Hepatocyte (in vitro differentiated cells): Measurements from ENCODE around the gene ZMYND10. TPM values are rescaled to one million over a fixed set of nuclear protein-coding genes. Genes with fewer than 3 reads are reported as not detected.

ENCODE experiments used
- DNase-seq: peaks from one replicate; pipeline ENCODE4 v3.0.0-alpha.2; 2016; ENCODE audit warnings: low spot score
- H2AFZ ChIP-seq: fragments of 200-600 bp; sonication (generic); 2 replicates; pipeline ENCODE4 v1.6.0; 2016; ENCODE audit warnings: antibody characterized with exemption, mild to moderate bottlenecking
- H3K27ac ChIP-seq: fragments of 200-600 bp; sonication (generic); 2 replicates; pipeline ENCODE4 v1.5.1; 2016; ENCODE audit warnings: mild to moderate bottlenecking
- H3K27me3 ChIP-seq: fragments of 200-600 bp; sonication (generic); 2 replicates; pipeline ENCODE4 v1.6.1; 2016
- H3K36me3 ChIP-seq: fragments of 200-600 bp; sonication (generic); replicated peaks from 2 replicates; pipeline ENCODE4 v1.5.1; 2016; ENCODE audit warnings: low read depth; ENCODE audit not compliant: insufficient read depth
- H3K4me1 ChIP-seq: fragments of 200-600 bp; sonication (generic); 2 replicates; pipeline ENCODE4 v1.5.1; 2016; ENCODE audit warnings: mild to moderate bottlenecking, moderate library complexity; ENCODE audit not compliant: insufficient read depth
- H3K4me2 ChIP-seq: fragments of 200-600 bp; sonication (generic); 2 replicates; pipeline ENCODE4 v1.6.0; 2016
- H3K4me3 ChIP-seq: fragments of 200-600 bp; sonication (generic); 2 replicates; pipeline ENCODE4 v1.5.1; 2016; ENCODE audit warnings: mild to moderate bottlenecking
- H3K79me2 ChIP-seq: fragments of 200-600 bp; sonication (generic); 2 replicates; pipeline ENCODE4 v1.6.0; 2017; ENCODE audit warnings: mild to moderate bottlenecking
- H3K9me2 ChIP-seq: fragments of 200-600 bp; sonication (generic); replicated peaks from 2 replicates; pipeline ENCODE4 v1.6.0; 2017; ENCODE audit warnings: mild to moderate bottlenecking; ENCODE audit not compliant: insufficient read depth
- H3K9me3 ChIP-seq: fragments of 200-600 bp; sonication (generic); 2 replicates; pipeline ENCODE4 v1.5.1; 2016; ENCODE audit warnings: low read depth, mild to moderate bottlenecking
- H4K20me1 ChIP-seq: fragments of 200-600 bp; sonication (generic); 2 replicates; pipeline ENCODE4 v1.6.0; 2016; ENCODE audit warnings: mild to moderate bottlenecking; ENCODE audit not compliant: insufficient read depth, poor library complexity, severe bottlenecking
- CTCF ChIP-seq: fragments of 200-600 bp; sonication (generic); IDR thresholded peaks from 2 replicates; pipeline ENCODE4 v1.5.1; 2016; ENCODE audit warnings: antibody characterized with exemption, mild to moderate bottlenecking; ENCODE audit not compliant: poor library complexity
- EZH2 ChIP-seq: fragments of 200-600 bp; sonication (generic); IDR thresholded peaks from 2 replicates; pipeline ENCODE4 v1.6.1; 2016; ENCODE audit warnings: antibody characterized with exemption, mild to moderate bottlenecking, borderline replicate concordance
- EZH2phosphoT487 ChIP-seq: fragments of 200-600 bp; sonication (generic); IDR thresholded peaks from one replicate; pipeline ENCODE4 v1.6.1; 2018; ENCODE audit warnings: antibody characterized with exemption, mild to moderate bottlenecking, low read depth, moderate library complexity; ENCODE audit not compliant: unreplicated experiment, severe bottlenecking
- WGBS: methylation state at CpG from one replicate; pipeline ENCODE4 v1.1.6; 2016; ENCODE audit warnings: low lambda C conversion rate; ENCODE audit errors: missing lambda C conversion rate; 5-methylcytosine and 5-hydroxymethylcytosine counted together
- polyA plus RNA-seq: library from polyadenylated mRNA; unstranded; fragments of >200 nt; fragmentation: Nextera tagmentation; extraction: Ambion mirVana; gene quantifications from 2 replicates; pipeline ENCODE4 v1.2.1, GENCODE V29; 2016
- total RNA-seq: library from RNA; depleted of rRNA; stranded (reverse); fragments of >200 nt; gene quantifications from 2 replicates; pipeline ENCODE4 v1.2.3, GENCODE V29; 2014

Gene ZMYND10
- total and polyA plus RNA-seq, 2 experiments from 2014 or later, result 0.20 to 0.77 TPM

GRCh38 chr3:50304601-50305000 lies 40.9 kb downstream of the ZMYND10 start:
- DNase-seq, result no peak
- no peaks in the 10 kb centered on the region for H4K20me1 ChIP-seq
- TF ChIP-seq CTCF (no peak), EZH2phosphoT487 (no peak), EZH2 (no peak)
- H3K27me3 ChIP-seq, result no peaks in the 10 kb centered on the region
- H3K9me3 ChIP-seq, result no peaks in the 10 kb centered on the region
- H3K79me2 ChIP-seq, result peaks cover 7% of the 10 kb centered on the region
- H3K4me3 ChIP-seq, result no peak overlapping the region
- H3K27ac ChIP-seq, result no peak overlapping the region
- no peak overlapping the region for H3K4me2 ChIP-seq
- no peaks in the 10 kb centered on the region for H3K9me2 ChIP-seq
- no peak overlapping the region for H2AFZ ChIP-seq
- H3K4me1 ChIP-seq, result peaks cover 10% of the 10 kb centered on the region
- H3K36me3 ChIP-seq, result no peaks in the 10 kb centered on the region

GRCh38 chr3:50303013-50303815 lies 42.3 kb downstream of the ZMYND10 start, which contains the start of gene HYAL1:
HYAL1 (minus strand) TSS chr3:50303574; CDS start chr3:50302956, 618 bp downstream.
- Histone ChIP-seq H3K36me3 (no peaks in the 10 kb centered on the region), H3K9me3 (no peaks in the 10 kb centered on the region), H3K27ac (peak within 1 kb of the TSS; percentile 73), H3K27me3 (no peaks in the 10 kb centered on the region), H2AFZ (no peak within 1 kb of the TSS), H3K4me1 (peaks cover 15% of the 10 kb centered on the region), H3K4me3 (no peak within 1 kb of the TSS), H3K79me2 (peaks cover 11% of the 10 kb centered on the region), H3K9me2 (no peaks in the 10 kb centered on the region), H4K20me1 (no peaks in the 10 kb centered on the region), H3K4me2 (peak within 1 kb of the TSS; percentile 36)
- TF ChIP-seq EZH2phosphoT487, result no peak
- TF ChIP-seq EZH2, result no peak
- TF ChIP-seq CTCF, result peak; percentile 18
- 64% methylated on average over 14 of the region's 14 CpGs for WGBS
- peak; percentile 66 for DNase-seq

- H3K4me1 ChIP-seq, result peaks cover 17% of the 10 kb centered on the region
- WGBS, result 89% methylated on average over 32 of the region's 32 CpGs
- no peaks in the 10 kb centered on the region for H3K27me3 ChIP-seq
- H2AFZ ChIP-seq, result no peak overlapping the region
- H3K27ac ChIP-seq, result peak overlapping the region; percentile 73
- no peaks in the 10 kb centered on the region for H3K9me3 ChIP-seq
- H3K36me3 ChIP-seq, result no peaks in the 10 kb centered on the region
- H3K4me3 ChIP-seq, result no peak overlapping the region
- H3K9me2 ChIP-seq, result no peaks in the 10 kb centered on the region
- H3K79me2 ChIP-seq, result peaks cover 11% of the 10 kb centered on the region
- no peaks in the 10 kb centered on the region for H4K20me1 ChIP-seq
- no peak for DNase-seq
- H3K4me2 ChIP-seq, result peak overlapping the region; percentile 36
- TF ChIP-seq EZH2phosphoT487, result no peak
- TF ChIP-seq EZH2, result no peak
- TF ChIP-seq CTCF, result no peak
These were observed 43.2 kb downstream of the ZMYND10 start for GRCh38 chr3:50302095-50303012.
